ENCODE data around the gene C5AR2.
"Not testable (repeated sequence)": the region's sequence is repeated elsewhere in the genome, so short reads cannot be mapped to it uniquely, and the experiment has no call there.

The C5AR2 gene

DNA sequence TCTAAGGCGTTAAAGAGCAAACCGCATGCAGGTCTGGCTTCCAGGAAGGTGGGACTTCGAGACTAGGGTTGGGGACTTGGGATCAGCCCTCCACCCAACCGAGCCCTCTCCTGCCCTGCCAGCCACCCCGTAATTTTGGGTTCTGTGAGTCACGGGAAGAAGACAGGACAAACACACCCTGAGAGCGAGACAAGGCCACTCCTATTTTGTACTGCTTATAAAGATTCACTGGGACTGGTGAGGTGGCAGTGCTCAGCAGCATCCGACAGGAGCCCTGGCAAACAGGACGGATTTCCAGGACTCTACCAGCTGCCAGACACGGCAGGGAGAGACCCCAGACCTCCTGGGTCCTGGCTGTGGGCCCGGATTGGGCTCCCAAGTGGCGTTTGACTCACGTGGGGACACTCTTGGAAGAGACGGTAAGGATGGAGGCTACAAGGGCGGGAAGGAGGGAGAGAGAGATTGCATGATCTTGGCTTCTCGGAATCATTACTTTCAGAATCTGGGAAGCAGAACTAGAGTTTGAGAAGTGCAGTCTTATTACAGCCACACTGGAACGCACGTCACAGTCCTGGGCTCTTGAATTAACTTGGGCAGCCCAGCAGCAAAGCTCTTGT is at the start of gene C5AR2:
Gene C5AR2, plus strand, starts transcription at position 245 of the 617 bp plus-strand sequence. CDS start 8,625 bp downstream, outside the sequence.
- in situ Hi-C loops (cut with MboI; ENCODE audit: low sequenced_read_pairs): no loop called here

GRCh38 chr19:47283405-47284059 is 48.4 kb upstream of the C5AR2 start:
- in situ Hi-C loops (cut with MboI; ENCODE audit: low sequenced_read_pairs): loop anchor here (25.0 kb wide), 1 partner anchor 404 kb away; no protein-coding TSS in a partner anchor

DNA sequence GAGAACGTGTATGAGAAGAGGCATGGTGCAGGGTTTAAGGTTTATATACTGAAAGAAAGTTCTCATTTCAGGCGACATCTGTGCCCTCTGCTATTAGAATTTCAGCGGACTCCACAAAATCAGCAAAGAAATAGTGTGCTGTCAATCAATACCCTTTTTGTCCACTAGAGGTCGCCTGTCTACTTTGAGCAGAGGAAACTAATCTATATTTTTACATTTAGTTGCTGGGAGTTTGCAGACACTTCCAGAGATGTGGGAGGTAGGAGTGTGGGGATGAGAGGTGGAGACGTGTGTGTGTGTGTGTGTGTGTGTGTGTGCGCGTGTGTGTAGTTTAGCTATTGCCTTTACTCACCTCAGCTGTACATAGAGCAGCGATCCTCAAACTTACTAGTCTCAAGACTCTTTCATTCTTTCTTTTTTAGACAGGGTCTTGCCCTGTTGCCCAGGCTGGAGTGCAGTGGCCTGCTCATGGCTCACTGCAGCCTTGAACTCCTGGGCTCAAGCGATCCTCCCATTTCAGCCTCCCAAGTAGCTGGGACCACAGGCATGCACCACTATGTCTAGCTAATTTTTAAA is 47.6 kb upstream of the C5AR2 start:
- in situ Hi-C loops (cut with MboI; ENCODE audit: low sequenced_read_pairs): loop anchor here (25.0 kb wide), 1 partner anchor 403 kb away; no protein-coding TSS in a partner anchor

- in situ Hi-C loops (cut with MboI; ENCODE audit: low sequenced_read_pairs): loop anchor here (5.0 to 25.0 kb wide), 2 partner anchors 96 to 391 kb away; no protein-coding TSS in a partner anchor
These were observed 35.9 kb upstream of the C5AR2 start for GRCh38 chr19:47296036-47296435.

DNA sequence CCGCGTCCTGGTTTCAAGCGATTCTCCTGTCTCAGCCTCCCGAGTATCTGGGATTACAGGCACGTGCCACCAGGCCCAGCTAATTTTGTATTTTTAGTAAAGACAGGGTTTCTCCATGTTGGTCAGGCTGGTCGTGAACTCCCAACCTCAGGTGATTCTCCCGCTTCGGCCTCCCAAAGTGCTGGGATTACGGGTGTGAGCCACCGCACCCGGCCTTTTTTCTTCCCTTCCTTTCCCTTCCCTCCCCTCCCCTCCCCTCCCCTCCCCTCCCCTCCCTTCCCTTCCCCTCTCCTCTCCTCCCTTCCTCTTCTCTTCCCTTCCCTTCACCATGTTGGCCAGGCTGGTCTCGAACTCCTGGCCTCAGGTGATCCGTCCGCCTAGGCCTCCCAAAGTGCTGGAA is 31.1 kb upstream of the C5AR2 start:
- in situ Hi-C loops (cut with MboI; ENCODE audit: low sequenced_read_pairs): not testable (repeated sequence)

DNA sequence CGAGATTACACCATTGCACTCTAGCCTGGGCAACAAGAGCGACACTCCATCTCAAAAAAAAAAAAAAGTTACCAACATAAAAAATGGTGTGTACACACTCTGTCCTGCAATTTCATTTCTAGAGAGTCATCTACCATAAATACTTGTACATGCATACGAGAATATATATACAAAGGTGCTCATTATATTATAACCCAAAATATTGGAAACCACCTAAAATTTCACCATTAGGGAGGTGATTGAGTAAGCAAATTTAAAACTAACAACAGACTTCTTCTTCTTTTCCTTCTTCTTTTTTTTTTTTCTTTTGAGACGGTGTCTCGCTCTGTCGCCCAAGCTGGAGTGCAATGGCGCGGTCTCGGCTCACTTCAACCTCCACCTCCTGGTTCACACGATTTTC is 29.7 kb upstream of the C5AR2 start:
- in situ Hi-C loops (cut with MboI; ENCODE audit: low sequenced_read_pairs): no loop called here

DNA sequence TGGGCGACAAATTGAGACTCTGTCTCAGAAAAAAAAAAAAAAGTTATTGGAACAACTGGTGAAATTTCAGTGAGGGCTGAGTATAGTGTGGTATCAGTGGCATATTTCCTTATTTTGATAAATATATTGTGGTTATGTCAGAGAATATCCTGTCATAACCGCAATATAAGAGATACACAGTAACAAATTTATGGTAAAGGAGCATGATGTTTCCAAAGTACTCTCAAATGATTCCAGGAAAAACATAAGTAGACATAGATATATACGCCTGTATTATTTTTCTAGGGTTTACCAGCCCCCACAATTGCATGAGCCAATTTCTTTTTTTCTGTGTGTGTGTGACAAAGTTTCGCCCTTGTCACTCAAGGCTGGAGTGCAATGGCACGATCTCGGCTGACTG is 28.0 kb upstream of the C5AR2 start:
- in situ Hi-C loops (cut with MboI; ENCODE audit: low sequenced_read_pairs): no loop called here

DNA sequence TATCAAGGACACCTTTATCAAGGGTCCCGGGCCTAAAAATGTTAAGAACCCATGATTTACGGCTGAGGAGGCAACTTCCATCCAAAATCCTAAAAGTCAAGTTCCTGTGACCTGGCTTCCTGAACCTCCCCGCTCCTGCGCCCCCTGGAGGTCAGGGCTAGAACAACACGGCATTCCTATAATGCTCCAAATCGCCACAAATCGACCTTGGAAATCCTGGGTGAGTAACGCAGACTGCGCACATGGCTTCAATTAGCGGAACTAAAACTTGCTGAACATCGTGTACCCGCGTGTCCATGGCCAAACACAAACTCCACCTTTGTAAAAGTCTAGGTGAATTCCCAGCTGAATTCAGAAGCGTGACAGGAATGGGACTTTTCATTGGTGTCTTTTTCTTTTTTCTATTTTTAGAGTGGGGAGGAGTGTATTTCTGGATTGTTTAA is 26.6 kb upstream of the C5AR2 start:
- in situ Hi-C loops (cut with MboI; ENCODE audit: low sequenced_read_pairs): no loop called here

DNA sequence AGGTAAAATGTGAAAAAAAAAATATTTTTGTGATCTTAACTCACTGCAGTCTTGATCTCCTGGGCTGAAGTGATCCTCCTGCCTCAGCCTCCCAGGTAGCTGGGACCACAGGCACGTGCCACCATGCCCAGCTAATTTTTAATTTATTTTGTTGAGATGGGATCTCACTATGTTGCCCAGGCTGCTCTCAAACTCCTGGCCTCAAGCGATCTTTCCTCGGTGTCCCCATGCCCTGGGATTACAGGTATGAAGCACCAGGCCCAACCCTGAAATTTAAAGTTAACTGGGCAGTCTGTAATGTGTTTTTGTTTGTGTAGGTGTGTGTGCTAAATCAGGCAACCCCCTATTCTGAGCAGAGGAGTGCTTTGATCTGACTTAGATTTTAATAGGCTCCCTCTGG is 25.7 kb upstream of the C5AR2 start:
- in situ Hi-C loops (cut with MboI; ENCODE audit: low sequenced_read_pairs): no loop called here

DNA sequence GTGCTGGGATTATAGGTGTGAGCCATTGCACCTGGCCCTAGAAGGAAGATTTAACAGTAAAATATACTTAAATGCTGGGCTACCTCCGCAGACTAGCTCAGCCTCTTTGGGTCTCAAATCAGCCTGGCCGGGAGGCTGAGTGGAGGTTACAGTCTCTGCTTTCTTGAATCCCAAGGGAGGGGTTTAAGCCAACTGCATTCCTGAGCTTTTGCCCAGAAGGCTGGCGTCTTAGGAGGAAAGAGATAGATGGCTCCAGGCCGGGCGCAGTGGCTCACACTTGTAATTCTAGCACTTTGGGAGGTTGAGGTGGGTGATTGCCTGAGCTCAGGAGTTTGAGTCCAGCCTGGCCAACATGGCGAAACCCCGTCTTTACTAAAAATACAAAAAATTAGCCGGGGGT is 22.9 kb upstream of the C5AR2 start:
- in situ Hi-C loops (cut with MboI; ENCODE audit: low sequenced_read_pairs): no loop called here

DNA sequence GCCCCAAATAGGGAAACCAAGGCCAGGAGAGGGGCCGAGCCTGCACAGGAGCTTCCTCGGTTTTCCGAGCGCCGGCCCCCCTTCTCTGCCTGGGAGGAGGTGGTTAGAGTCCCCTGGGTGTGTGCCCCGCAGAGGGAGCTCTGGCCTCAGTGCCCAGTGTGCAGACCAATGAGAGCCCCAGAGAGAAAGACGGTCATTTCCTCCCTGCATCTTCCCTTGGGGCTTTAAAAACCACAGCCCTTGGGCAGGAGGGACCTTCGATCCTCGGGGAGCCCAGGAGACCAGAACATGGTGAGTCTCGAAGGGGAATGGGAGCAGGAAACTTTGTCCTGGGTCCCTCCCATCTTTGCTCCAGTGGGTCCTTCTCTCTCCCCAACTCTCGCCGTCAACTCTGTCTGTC is 22.4 kb upstream of the C5AR2 start, which contains the start of gene C5AR1:
Gene C5AR1, plus strand, starts transcription at position 254 of the 400 bp plus-strand sequence. Its CDS starts 35 bp downstream, at position 289.
- in situ Hi-C loops (cut with MboI; ENCODE audit: low sequenced_read_pairs): no loop called here

GRCh38 chr19:47310323-47310722 is 21.7 kb upstream of the C5AR2 start:
- in situ Hi-C loops (cut with MboI; ENCODE audit: low sequenced_read_pairs): no loop called here

- in situ Hi-C loops (cut with MboI; ENCODE audit: low sequenced_read_pairs): no loop called here
These were observed 21.2 kb upstream of the C5AR2 start for GRCh38 chr19:47310819-47311218.

- in situ Hi-C loops (cut with MboI; ENCODE audit: low sequenced_read_pairs): no loop called here
These were observed 19.5 kb upstream of the C5AR2 start for GRCh38 chr19:47312366-47313006.

GRCh38 chr19:47313754-47314295 is 18.1 kb upstream of the C5AR2 start:
- in situ Hi-C loops (cut with MboI; ENCODE audit: low sequenced_read_pairs): no loop called here

DNA sequence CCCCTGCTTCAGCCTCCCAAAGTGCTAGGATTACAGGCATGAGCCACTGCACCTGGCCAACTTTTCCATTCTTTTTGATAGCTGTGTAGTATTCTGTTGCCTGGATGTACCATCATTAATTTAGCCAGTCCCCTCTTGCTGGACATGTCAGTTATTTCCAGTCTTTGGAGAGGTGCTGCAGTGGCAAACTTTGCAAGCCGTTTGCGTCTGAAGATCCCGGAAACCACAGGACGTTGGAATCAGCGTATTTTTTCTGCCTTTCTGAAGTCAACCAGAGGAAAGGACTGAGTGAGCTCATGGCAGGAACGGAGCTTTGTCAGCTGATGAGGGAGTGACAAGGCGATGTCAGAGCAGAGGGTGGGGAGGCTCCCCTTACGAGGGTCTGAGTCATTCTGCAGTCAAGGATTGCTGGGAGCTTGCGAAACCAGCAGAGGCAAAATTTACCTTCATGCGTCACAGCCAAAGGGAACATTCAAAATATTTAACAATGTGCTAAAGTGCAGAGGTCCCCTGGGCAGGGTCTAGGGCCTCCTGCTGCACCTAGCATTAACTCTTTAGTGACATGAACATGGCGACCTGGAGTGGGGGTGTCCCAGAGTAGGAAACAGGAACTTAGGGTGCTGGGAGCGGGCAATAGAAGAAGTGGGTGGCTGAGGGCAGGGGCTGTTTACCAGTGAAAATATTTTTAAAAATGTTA is 16.7 kb upstream of the C5AR2 start:
- in situ Hi-C loops (cut with MboI; ENCODE audit: low sequenced_read_pairs): no loop called here

GRCh38 chr19:47316513-47316912 is 15.5 kb upstream of the C5AR2 start:
- in situ Hi-C loops (cut with MboI; ENCODE audit: low sequenced_read_pairs): no loop called here

GRCh38 chr19:47319923-47320871 is 11.8 kb upstream of the C5AR2 start:
- in situ Hi-C loops (cut with MboI; ENCODE audit: low sequenced_read_pairs): no loop called here

GRCh38 chr19:47321630-47322029 is 10.3 kb upstream of the C5AR2 start:
- in situ Hi-C loops (cut with MboI; ENCODE audit: low sequenced_read_pairs): no loop called here
